Thymus (tissue), 11 donors: Measurements from ENCODE around the gene SMC1A. TPM values are rescaled to one million over a fixed set of nuclear protein-coding genes. Genes with fewer than 3 reads are reported as not detected.

Experiments used
- DNase-seq, 9 donors: peaks; one replicate each; pipeline ENCODE4 v3.0.0-alpha.2; 2013; ENCODE audit warnings: low spot score in 9 of 9, low read depth in 6 of 9, missing footprints in 1 of 9
- H3K27ac ChIP-seq, 2 donors: one replicate each; pipeline ENCODE4 v1.5.1; 2013; ENCODE audit warnings: control low read depth in 1 of 2, low read depth in 1 of 2, low read length in 1 of 2, mild to moderate bottlenecking in 1 of 2, moderate library complexity in 1 of 2
- H3K27me3 ChIP-seq, 2 donors: one replicate each; pipeline ENCODE4 v1.5.1; 2013; ENCODE audit warnings: low read length in 1 of 2; ENCODE audit not compliant: control insufficient read depth in 2 of 2, insufficient read depth in 1 of 2
- H3K36me3 ChIP-seq, 2 donors: one replicate each; pipeline ENCODE4 v1.5.1; 2013; ENCODE audit warnings: low read length in 1 of 2, mild to moderate bottlenecking in 1 of 2, moderate library complexity in 1 of 2; ENCODE audit not compliant: control insufficient read depth in 2 of 2, insufficient read depth in 2 of 2
- H3K4me1 ChIP-seq, 2 donors: one replicate each; pipeline ENCODE4 v1.5.1; 2013; ENCODE audit warnings: low read length in 2 of 2; ENCODE audit not compliant: control insufficient read depth in 2 of 2, insufficient read depth in 2 of 2
- H3K4me3 ChIP-seq, 2 donors: one replicate each; pipeline ENCODE4 v1.5.1; 2013; ENCODE audit warnings: low read length in 2 of 2, control low read depth in 1 of 2, mild to moderate bottlenecking in 1 of 2
- H3K9me3 ChIP-seq, 2 donors: one replicate each; pipeline ENCODE4 v1.5.1; 2013; ENCODE audit warnings: low read length in 1 of 2, mild to moderate bottlenecking in 1 of 2; ENCODE audit not compliant: control insufficient read depth in 2 of 2, insufficient read depth in 1 of 2
- WGBS: extraction: QIAGEN DNeasy Blood & Tissue Kit; methylation state at CpG from one replicate; pipeline ENCODE4 v1.1.7; 2013; 5-methylcytosine and 5-hydroxymethylcytosine counted together
- polyA plus RNA-seq: library from polyadenylated mRNA; stranded (reverse); fragments of 200-250 nt; gene quantifications from one replicate; pipeline ENCODE4 v1.2.3, GENCODE V29; 2013
- total RNA-seq: library from RNA; stranded (reverse); fragments of 120-200 nt; gene quantifications from one replicate; pipeline ENCODE4 v1.2.4, GENCODE V29; 2013
- donor health status: healthy.

The SMC1A gene
- total and polyA plus RNA-seq, 2 donors = 9.6 to 40.7 TPM

DNA sequence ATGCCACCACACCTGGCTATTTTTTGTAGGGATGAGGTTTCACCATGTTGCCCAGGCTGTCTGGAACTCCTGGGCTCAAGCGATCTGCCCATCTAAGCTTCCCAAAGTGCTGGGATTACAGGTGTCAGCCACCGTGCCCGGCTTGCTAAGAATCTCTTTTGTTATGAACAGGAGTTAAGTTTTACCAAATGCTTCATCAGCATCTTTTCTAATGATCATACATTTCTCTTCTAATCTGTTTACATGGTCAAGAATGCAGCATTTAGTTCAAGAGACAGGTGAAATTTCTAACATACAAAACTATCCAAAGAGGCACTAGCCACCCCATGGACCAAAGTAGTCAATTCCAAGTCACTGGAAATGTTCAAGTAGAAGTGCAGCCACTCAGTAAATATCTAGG is 88.6 kb downstream of the SMC1A start:
- 88% methylated on average over 3 of the region's 3 CpGs for WGBS
- Histone ChIP-seq H3K27ac (no peak overlapping the region), H3K36me3 (no peaks in the 10 kb centered on the region), H3K4me3 (no peak overlapping the region), H3K9me3 (no peaks in the 10 kb centered on the region), H3K4me1 (no peaks in the 10 kb centered on the region), H3K27me3 (peaks cover 0 to 21% of the 10 kb centered on the region in 2 donors)
- no peak for DNase-seq

DNA sequence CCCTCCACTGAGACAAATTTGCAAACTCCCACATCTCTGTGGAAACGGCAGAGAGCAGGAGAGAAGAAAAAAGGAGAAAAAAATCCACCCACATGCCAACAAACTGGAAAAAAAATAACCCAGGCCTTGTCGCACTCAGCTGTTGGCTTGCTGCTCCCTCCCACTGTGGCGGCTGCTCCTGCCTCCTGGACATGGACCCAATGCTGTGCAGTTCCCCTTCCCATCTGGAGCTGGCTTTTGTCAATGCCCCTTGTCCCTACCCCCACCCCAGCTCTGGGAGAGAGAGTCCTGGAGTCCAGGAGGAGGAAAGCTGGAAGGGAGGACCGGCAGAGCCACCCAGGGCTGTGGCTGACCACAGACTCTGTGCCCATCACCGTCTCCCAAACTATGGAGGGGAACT is 90.2 kb downstream of the SMC1A start:
- Histone ChIP-seq H3K4me3 (no peak overlapping the region), H3K4me1 (no peaks in the 10 kb centered on the region), H3K27me3 (peaks cover 0 to 30% of the 10 kb centered on the region in 2 donors), H3K9me3 (no peaks in the 10 kb centered on the region), H3K36me3 (no peaks in the 10 kb centered on the region), H3K27ac (no peak overlapping the region)
- WGBS = 75% methylated on average over 5 of the region's 5 CpGs
- no peak for DNase-seq

DNA sequence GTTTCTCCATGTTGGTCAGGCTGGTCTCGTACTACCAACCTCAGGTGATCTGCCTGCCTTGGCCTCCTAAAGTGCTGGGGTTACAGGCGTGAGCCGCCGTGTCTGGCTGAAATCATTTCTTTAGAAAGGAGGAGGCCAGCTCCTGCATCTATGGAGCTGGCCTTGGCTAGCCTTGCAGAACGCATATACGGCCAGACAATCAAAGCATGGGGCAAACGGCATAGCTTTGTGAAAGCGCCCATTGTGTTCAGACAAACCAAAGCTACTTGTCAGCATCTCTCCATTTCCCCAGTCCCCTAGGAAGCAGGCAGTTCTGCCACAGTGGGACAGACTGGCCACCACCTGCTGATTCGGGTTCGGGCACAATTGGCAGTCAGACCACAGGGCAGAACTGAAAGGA is 92.1 kb downstream of the SMC1A start:
- peaks cover 0 to 46% of the 10 kb centered on the region in 2 donors for H3K27me3 ChIP-seq
- H3K4me3 ChIP-seq = no peak overlapping the region
- no peak overlapping the region for H3K27ac ChIP-seq
- H3K9me3 ChIP-seq = no peaks in the 10 kb centered on the region
- DNase-seq = no peak
- H3K36me3 ChIP-seq = no peaks in the 10 kb centered on the region
- no peaks in the 10 kb centered on the region for H3K4me1 ChIP-seq
- WGBS = 97% methylated on average over 10 of the region's 10 CpGs

DNA sequence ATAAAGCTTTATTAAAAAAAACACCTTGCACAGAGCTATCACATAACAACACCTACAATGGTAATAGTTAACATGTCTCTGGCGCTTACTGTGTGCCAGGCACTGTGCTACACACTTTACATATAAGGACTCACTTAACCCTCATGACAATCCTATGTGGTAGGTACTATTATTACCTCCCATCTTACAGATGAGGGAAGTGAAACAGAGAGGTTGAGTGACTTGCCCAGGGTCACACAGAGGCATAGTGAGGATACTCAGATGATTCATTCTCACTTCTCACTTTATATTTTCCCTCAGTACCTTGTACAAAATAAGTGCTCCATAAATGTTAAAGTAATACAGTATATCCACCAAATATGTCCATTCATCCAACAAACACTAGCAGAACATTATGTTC is 97.7 kb downstream of the SMC1A start:
- 94% methylated on average over 1 of the region's 1 CpG for WGBS
- no peak for DNase-seq
- Histone ChIP-seq H3K4me1 (no peaks in the 10 kb centered on the region), H3K4me3 (no peak overlapping the region), H3K9me3 (no peaks in the 10 kb centered on the region), H3K36me3 (no peaks in the 10 kb centered on the region), H3K27ac (no peak overlapping the region), H3K27me3 (peaks cover 6 to 71% of the 10 kb centered on the region in 2 donors)

Other genes with a start within 250 kb of the SMC1A start
- 48.3 TPM for gene KDM5C, start 197.4 kb downstream of the SMC1A start, total RNA-seq
- 29.0 TPM for gene KDM5C, start 197.4 kb downstream of the SMC1A start, polyA plus RNA-seq
- 2.3 TPM for gene IQSEC2, start 141.1 kb downstream of the SMC1A start, total RNA-seq
- 10.2 TPM for gene IQSEC2, start 141.1 kb downstream of the SMC1A start, polyA plus RNA-seq
- gene RIBC1, start 219 bp upstream of the SMC1A start, total RNA-seq = 1.2 TPM
- gene RIBC1, start 219 bp upstream of the SMC1A start, polyA plus RNA-seq = 1.8 TPM
- gene HSD17B10, start 11.7 kb upstream of the SMC1A start, total RNA-seq = 92.6 TPM
- 51.7 TPM for gene HSD17B10, start 11.7 kb upstream of the SMC1A start, polyA plus RNA-seq